Measurements from ENCODE around the gene ZNF573. TPM values are rescaled to one million over a fixed set of nuclear protein-coding genes. Genes with fewer than 3 reads are reported as not detected.

The ZNF573 gene
- polyA plus RNA-seq, 3 donors, result 10.3 to 27.1 (median 17.6) TPM

- no peak for DNase-seq
These were observed 80.3 kb downstream of the ZNF573 start for GRCh38 chr19:37699057-37699456.

- DNase-seq, result no peak
These were observed 81.2 kb downstream of the ZNF573 start for GRCh38 chr19:37698216-37698615.

- DNase-seq, result no peak
These were observed 84.1 kb downstream of the ZNF573 start for GRCh38 chr19:37695144-37695899.

- DNase-seq, result no peak
These were observed 86.3 kb downstream of the ZNF573 start for GRCh38 chr19:37692956-37693620.

- peak; percentile 80 for DNase-seq
These were observed 87.4 kb downstream of the ZNF573 start for GRCh38 chr19:37691881-37692504.

Other genes starting within 250 kb of the ZNF573 start
- gene ZNF571, start 184.8 kb downstream of the ZNF573 start, polyA plus RNA-seq (ENCODE audit: insufficient read length in 3 of 3), result 10 to 100 TPM in 1 of 3 donors, 1 to 10 TPM in 2; 7.5 to 12.8 (median 9.2) TPM
- 1 to 10 TPM; 3.7 to 8.4 (median 6.8) TPM for gene ZNF540, start 184.7 kb downstream of the ZNF573 start, polyA plus RNA-seq (ENCODE audit: insufficient read length in 3 of 3)
- gene ZFP30, start 124.1 kb downstream of the ZNF573 start, polyA plus RNA-seq (ENCODE audit: insufficient read length in 3 of 3), result 10 to 100 TPM; 22.2 to 25.9 (median 24.2) TPM
- 10 to 100 TPM; 11.9 to 13.5 (median 13.1) TPM for gene ZNF607, start 59.8 kb downstream of the ZNF573 start, polyA plus RNA-seq (ENCODE audit: insufficient read length in 3 of 3)
- gene WDR87, start 127.0 kb upstream of the ZNF573 start, polyA plus RNA-seq (ENCODE audit: insufficient read length in 3 of 3), result under 1 TPM in 2 of 3 donors, not detected in 1; 0.01 to 0.04 TPM
- gene SIPA1L3, start 127.6 kb upstream of the ZNF573 start, polyA plus RNA-seq (ENCODE audit: insufficient read length in 3 of 3), result 10 to 100 TPM; 25.4 to 40.3 (median 28.6) TPM

Data from renal pelvis (tissue), 4 donors.